Kidney (tissue), 14 donors: ENCODE data around the gene LRTM2. TPM values are rescaled to one million over a fixed set of nuclear protein-coding genes. Genes with fewer than 3 reads are reported as not detected.

ENCODE experiments used
- DNase-seq, 5 donors: peaks; one replicate each; pipeline ENCODE4 v3.0.0-alpha.2; 2013 to 2020
- FAIRE-seq: peaks from 2 replicates; lab custom pipeline; 2012; peaks lifted over from hg19 to GRCh38; lab: Jason Lieb, UNC
- H3K27ac ChIP-seq, 2 donors: one replicate each; pipeline ENCODE4 v1.7.0; 2013; ENCODE audit warnings: low read depth in 2 of 2, low read length in 2 of 2, inconsistent platforms in 1 of 2
- H3K27me3 ChIP-seq: one replicate; pipeline ENCODE4 v1.7.1; 2013; ENCODE audit warnings: low read length, inconsistent platforms; ENCODE audit not compliant: control insufficient read depth, insufficient read depth
- H3K36me3 ChIP-seq, 3 donors: one replicate each; pipeline versions ENCODE4 v1.7.0 to v1.7.1; 2013; ENCODE audit warnings: low read length in 3 of 3, control low read depth in 1 of 3, inconsistent platforms in 1 of 3; ENCODE audit not compliant: insufficient read depth in 3 of 3, control insufficient read depth in 2 of 3
- H3K4me1 ChIP-seq, 3 donors: one replicate each; pipeline versions ENCODE4 v1.7.0 to v1.7.1; 2013; ENCODE audit warnings: low read length in 3 of 3, inconsistent platforms in 1 of 3, low read depth in 1 of 3; ENCODE audit not compliant: control insufficient read depth in 2 of 3, insufficient read depth in 2 of 3
- H3K4me3 ChIP-seq, 3 donors: one replicate each; pipeline versions ENCODE4 v1.7.0 to v1.8.1; 2013; ENCODE audit warnings: low read length in 3 of 3, control low read depth in 1 of 3, inconsistent platforms in 1 of 3
- H3K9ac ChIP-seq, 3 donors: one replicate each; pipeline versions ENCODE4 v1.7.0 to v1.7.1; 2013; ENCODE audit warnings: low read length in 3 of 3, control low read depth in 1 of 3, inconsistent platforms in 1 of 3
- H3K9me3 ChIP-seq, 3 donors: one replicate each; pipeline versions ENCODE4 v1.7.0 to v1.7.1; 2013; ENCODE audit warnings: low read length in 3 of 3, control low read depth in 1 of 3, inconsistent platforms in 1 of 3; ENCODE audit not compliant: control insufficient read depth in 2 of 3, insufficient read depth in 1 of 3
- CTCF ChIP-seq: IDR thresholded peaks from 3 replicates; pipeline ENCODE4 v1.5.1; 2012; ENCODE audit warnings: mild to moderate bottlenecking, moderate library complexity, borderline replicate concordance; ENCODE audit not compliant: insufficient read depth; ENCODE audit errors: extremely low read depth
- intact Hi-C: fragments of 100-400 bp; cut with DNase I; formaldehyde crosslinking; loops from one replicate; pipeline ENCODE4 v1.11.1; 2022
- polyA plus RNA-seq: library from polyadenylated mRNA; stranded (reverse); fragments of 350-450 nt; fragmentation: Illumina TruSeq; extraction: RNeasy Lipid Tissue Mini Kit (QIAGEN cat#74804); gene quantifications from one replicate; pipeline ENCODE4 v1.2.3, GENCODE V29; 2014; ENCODE audit warnings: low read depth, low replicate concordance; ENCODE audit not compliant: insufficient read depth
- total RNA-seq: library from RNA; stranded (reverse); fragmentation: NEBNext Ultra II Directional; extraction: Animal tissue kit (Norgen Biotek cat#: 25700); gene quantifications from one replicate; pipeline ENCODE4 v1.2.1, GENCODE V29; 2021
- donor health status: control.
- donor health status: control.
- donor health status: control.
- donor health status: control.
- donor health status: control.
- donor health status: DM: yes; HTN: yes; CAD: no.
- donor health status: Normal renal cell carcinoma (clear cell type).

Gene LRTM2
- total and polyA plus RNA-seq, 2 donors from 2014 or later: not detected

GRCh38 chr12:1863823-1864222, 43.5 kb downstream of the LRTM2 start:
- Histone ChIP-seq H3K4me3 (no peak overlapping the region), H3K9me3 (peaks cover 0 to 4% (median 0%) of the 10 kb centered on the region in 3 donors), H3K27ac (no peak overlapping the region), H3K27me3 (no peaks in the 10 kb centered on the region), H3K4me1 (no peaks in the 10 kb centered on the region), H3K36me3 (no peaks in the 10 kb centered on the region), H3K9ac (no peak overlapping the region)
- DNase-seq: peak in 1 of 5 donors; percentile 14
- intact Hi-C loops: no loop called here
- no peak for TF ChIP-seq CTCF
- no peak for FAIRE-seq

- Histone ChIP-seq H3K27ac (no peak overlapping the region), H3K27me3 (no peaks in the 10 kb centered on the region), H3K4me3 (no peak overlapping the region), H3K9me3 (peaks cover 0 to 4% (median 0%) of the 10 kb centered on the region in 3 donors), H3K36me3 (no peaks in the 10 kb centered on the region), H3K9ac (no peak overlapping the region), H3K4me1 (no peaks in the 10 kb centered on the region)
- intact Hi-C loops: no loop called here
- FAIRE-seq (no peak), DNase-seq (peak in 1 of 5 donors; percentile 22)
- TF ChIP-seq CTCF: no peak
These were observed 44.1 kb downstream of the LRTM2 start for GRCh38 chr12:1864456-1864855.

- Histone ChIP-seq H3K9ac (no peak overlapping the region), H3K4me3 (no peak overlapping the region), H3K36me3 (no peaks in the 10 kb centered on the region), H3K27ac (no peak overlapping the region), H3K4me1 (no peaks in the 10 kb centered on the region), H3K27me3 (no peaks in the 10 kb centered on the region), H3K9me3 (peaks cover 0 to 4% (median 0%) of the 10 kb centered on the region in 3 donors)
- intact Hi-C loops: no loop called here
- FAIRE-seq (no peak), DNase-seq (no peak)
- no peak for TF ChIP-seq CTCF
These were observed 44.5 kb downstream of the LRTM2 start for GRCh38 chr12:1864867-1865266.
